SK-N-MC (cell line): ENCODE data around the gene THNSL1.

Source experiments
- DNase-seq: peaks from one replicate; pipeline ENCODE4 v3.0.0-alpha.2; 2011; ENCODE audit warnings: low read depth, low spot score
- H3K27ac ChIP-seq: fragments of 200-600 bp; sonication (generic); 2 replicates; pipeline ENCODE4 v1.5.1; 2016; ENCODE audit warnings: mixed run types
- H3K36me3 ChIP-seq: fragments of 200-600 bp; sonication (generic); 2 replicates; pipeline ENCODE4 v1.6.1; 2017; ENCODE audit warnings: antibody characterized with exemption, low read length, mixed read lengths; ENCODE audit not compliant: insufficient read depth
- H3K4me3 ChIP-seq: fragments of 200-600 bp; sonication (generic); 2 replicates; pipeline ENCODE4 v1.5.1; 2016
- H3K9ac ChIP-seq: fragments of 200-600 bp; sonication (generic); 2 replicates; pipeline ENCODE4 v1.8.0; 2017; ENCODE audit warnings: mixed run types, mixed read lengths; ENCODE audit not compliant: insufficient read length
- H3K9me3 ChIP-seq: fragments of 200-600 bp; sonication (generic); 2 replicates; pipeline ENCODE4 v1.6.1; 2017; ENCODE audit warnings: low read depth, mild to moderate bottlenecking, antibody characterized with exemption, low read length, moderate library complexity, mixed read lengths
- EZH2 ChIP-seq: fragments of 200-600 bp; sonication (generic); IDR thresholded peaks from one replicate; pipeline ENCODE4 v1.6.1; 2017; ENCODE audit warnings: antibody characterized with exemption
- FOXP2 ChIP-seq: optimal IDR thresholded peaks from 2 replicates; pipeline ENCODE3; 2011; ENCODE audit warnings: mild to moderate bottlenecking, moderate library complexity; ENCODE audit not compliant: insufficient read depth; ENCODE audit errors: extremely low read length, control extremely low read depth
- POLR2AphosphoS5 ChIP-seq: IDR thresholded peaks from 2 replicates; pipeline ENCODE4 v1.6.1; 2012; ENCODE audit warnings: mild to moderate bottlenecking, low read depth, low read length, borderline replicate concordance

Gene THNSL1

DNA sequence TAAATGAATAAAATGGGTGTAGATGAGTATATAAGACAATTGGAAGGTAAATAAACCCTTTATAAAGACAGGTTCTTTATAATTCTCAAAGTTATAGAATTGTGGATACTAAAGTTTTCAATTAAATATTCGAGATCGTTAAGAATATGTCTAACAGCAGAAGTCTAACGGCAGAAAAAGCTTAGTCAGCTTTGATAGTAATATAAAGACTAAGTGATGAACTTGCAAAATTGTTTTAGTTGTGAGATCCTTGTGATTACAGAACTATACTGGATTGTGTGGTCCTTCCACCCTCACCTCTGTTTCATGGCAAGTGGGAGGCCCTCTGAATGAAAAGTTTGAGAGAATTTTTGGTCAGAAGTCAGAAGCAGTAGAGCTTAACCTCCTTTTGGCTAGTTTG is 2.3 kb downstream of the THNSL1 start:
- no peaks in the 10 kb centered on the region for H3K36me3 ChIP-seq
- no peak overlapping the region for H3K4me3 ChIP-seq
- no peak overlapping the region for H3K9ac ChIP-seq
- DNase-seq, result no peak
- H3K9me3 ChIP-seq, result no peaks in the 10 kb centered on the region
- TF ChIP-seq EZH2, result no peak
- TF ChIP-seq POLR2AphosphoS5, result no peak
- no peak for TF ChIP-seq FOXP2
- H3K27ac ChIP-seq, result no peak overlapping the region; the same call in 1 of the 2 replicates

DNA sequence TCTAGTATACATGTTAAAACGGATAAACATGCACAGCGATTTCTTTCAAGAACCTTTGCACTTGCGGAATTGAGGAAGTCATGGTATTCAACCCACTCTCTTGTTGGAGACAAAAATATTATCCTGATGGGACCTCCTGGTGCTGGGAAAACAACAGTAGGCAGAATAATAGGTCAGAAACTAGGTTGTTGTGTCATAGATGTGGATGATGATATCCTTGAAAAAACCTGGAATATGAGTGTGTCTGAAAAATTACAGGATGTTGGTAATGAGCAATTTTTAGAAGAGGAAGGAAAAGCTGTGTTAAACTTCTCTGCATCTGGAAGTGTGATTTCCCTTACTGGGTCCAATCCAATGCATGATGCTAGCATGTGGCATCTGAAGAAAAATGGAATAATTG is 6.9 kb downstream of the THNSL1 start:
- H3K4me3 ChIP-seq, result no peak overlapping the region
- H3K9ac ChIP-seq, result no peak overlapping the region
- H3K36me3 ChIP-seq, result no peaks in the 10 kb centered on the region
- no peaks in the 10 kb centered on the region for H3K9me3 ChIP-seq
- TF ChIP-seq EZH2 (no peak), POLR2AphosphoS5 (no peak), FOXP2 (no peak)
- no peak overlapping the region for H3K27ac ChIP-seq
- no peak for DNase-seq

DNA sequence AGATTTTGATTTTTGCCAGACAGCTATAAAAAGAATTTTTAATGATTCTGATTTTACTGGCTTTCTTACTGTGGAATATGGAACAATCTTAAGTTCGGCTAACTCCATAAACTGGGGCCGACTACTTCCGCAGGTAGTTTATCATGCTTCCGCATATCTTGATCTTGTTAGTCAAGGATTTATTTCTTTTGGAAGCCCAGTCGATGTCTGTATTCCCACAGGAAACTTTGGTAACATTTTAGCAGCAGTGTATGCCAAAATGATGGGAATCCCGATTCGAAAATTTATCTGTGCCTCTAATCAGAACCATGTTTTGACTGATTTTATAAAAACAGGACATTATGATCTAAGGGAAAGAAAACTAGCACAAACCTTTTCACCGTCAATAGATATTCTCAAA is 8.1 kb downstream of the THNSL1 start:
- Histone ChIP-seq H3K36me3 (no peaks in the 10 kb centered on the region), H3K4me3 (no peak overlapping the region), H3K9me3 (no peaks in the 10 kb centered on the region), H3K9ac (no peak overlapping the region), H3K27ac (no peak overlapping the region)
- TF ChIP-seq EZH2, result no peak
- TF ChIP-seq FOXP2, result no peak
- no peak for TF ChIP-seq POLR2AphosphoS5
- no peak for DNase-seq

DNA sequence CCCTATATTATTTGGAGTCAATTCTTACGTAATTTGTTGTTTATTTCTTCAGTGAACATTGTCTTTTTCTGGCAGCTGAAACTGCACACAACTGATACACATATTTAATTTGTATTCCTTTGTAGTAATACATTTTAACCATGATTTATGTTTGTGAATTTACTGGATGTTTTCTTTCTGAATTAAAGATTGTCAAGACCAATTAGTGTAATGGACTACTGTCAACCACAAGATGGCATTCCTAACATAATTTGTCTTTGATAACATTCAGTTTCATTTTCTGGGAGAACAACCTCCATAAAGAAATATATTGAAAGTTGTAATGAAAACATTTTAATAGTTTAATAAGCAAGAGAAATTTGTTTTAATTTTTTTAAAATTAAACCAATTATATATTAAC is 10.1 kb downstream of the THNSL1 start:
- Histone ChIP-seq H3K9ac (no peak overlapping the region), H3K36me3 (no peaks in the 10 kb centered on the region), H3K4me3 (no peak overlapping the region), H3K27ac (no peak overlapping the region), H3K9me3 (no peaks in the 10 kb centered on the region)
- no peak for DNase-seq
- no peak for TF ChIP-seq FOXP2
- TF ChIP-seq POLR2AphosphoS5, result no peak
- no peak for TF ChIP-seq EZH2

DNA sequence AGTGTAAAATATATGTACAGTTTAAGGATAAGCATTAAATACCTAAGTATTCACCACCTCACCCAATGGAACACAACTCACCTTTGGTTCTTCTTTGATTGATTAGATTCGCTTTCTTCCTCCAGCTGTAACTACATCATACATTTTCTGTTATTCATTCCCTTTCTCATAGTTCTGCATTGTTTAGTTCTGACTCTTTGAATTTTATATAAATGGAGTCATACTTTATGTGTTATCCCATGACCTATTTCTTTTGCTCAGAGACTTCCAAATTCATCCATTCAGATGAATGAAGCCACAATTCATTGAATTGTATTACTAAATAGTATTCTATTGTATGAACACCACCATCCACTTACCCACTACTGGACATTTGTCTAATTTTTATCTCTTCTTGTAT is 12.3 kb downstream of the THNSL1 start:
- Histone ChIP-seq H3K4me3 (no peak overlapping the region), H3K9ac (no peak overlapping the region), H3K36me3 (no peaks in the 10 kb centered on the region), H3K27ac (no peak overlapping the region), H3K9me3 (no peaks in the 10 kb centered on the region)
- no peak for DNase-seq
- no peak for TF ChIP-seq POLR2AphosphoS5

DNA sequence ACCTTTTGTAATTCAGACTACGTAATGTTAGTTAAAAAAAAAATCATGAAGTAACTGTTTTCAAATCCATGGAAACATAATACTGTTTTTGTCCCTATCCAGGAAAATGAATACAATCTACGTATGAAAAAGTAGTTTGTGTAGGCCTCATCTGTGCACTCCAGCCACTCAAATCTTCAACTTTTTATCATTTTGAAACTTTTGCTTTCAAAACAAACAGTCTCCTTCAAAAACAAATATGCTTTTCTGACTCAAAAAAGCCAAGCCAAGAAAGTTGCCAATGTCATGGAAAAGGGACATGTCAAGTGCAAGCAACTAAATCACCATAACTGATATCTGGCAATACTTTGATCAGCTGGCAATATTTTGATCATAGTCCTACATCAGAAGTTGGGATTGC is 13.1 kb downstream of the THNSL1 start:
- Histone ChIP-seq H3K27ac (no peak overlapping the region), H3K9ac (no peak overlapping the region), H3K4me3 (no peak overlapping the region), H3K36me3 (no peaks in the 10 kb centered on the region), H3K9me3 (no peaks in the 10 kb centered on the region)
- DNase-seq, result no peak
- no peak for TF ChIP-seq EZH2
- TF ChIP-seq POLR2AphosphoS5, result no peak
- no peak for TF ChIP-seq FOXP2

DNA sequence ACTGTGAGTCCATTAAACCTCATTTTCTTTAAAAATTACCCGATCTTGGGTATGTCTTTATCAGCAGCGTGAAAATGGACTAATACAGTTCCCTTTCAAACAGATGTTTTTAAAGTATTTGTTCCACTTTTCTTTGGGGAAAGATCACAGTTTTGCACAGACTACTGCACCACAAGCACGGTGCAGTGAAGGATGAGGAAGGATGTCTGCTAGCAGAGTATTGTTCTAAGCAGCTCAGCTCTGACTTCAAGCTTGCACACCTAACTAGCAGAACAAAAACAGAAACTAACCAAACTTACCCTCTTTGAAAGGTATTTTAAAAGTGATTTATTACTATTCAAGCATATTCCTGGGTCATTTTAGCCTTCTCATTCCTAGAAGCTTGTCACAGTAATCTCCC is 20.0 kb downstream of the THNSL1 start:
- TF ChIP-seq POLR2AphosphoS5 (no peak), FOXP2 (no peak), EZH2 (no peak)
- H3K27ac ChIP-seq, result no peak overlapping the region
- no peaks in the 10 kb centered on the region for H3K9me3 ChIP-seq
- H3K9ac ChIP-seq, result no peak overlapping the region
- H3K4me3 ChIP-seq, result no peak overlapping the region
- no peaks in the 10 kb centered on the region for H3K36me3 ChIP-seq
- DNase-seq, result no peak

DNA sequence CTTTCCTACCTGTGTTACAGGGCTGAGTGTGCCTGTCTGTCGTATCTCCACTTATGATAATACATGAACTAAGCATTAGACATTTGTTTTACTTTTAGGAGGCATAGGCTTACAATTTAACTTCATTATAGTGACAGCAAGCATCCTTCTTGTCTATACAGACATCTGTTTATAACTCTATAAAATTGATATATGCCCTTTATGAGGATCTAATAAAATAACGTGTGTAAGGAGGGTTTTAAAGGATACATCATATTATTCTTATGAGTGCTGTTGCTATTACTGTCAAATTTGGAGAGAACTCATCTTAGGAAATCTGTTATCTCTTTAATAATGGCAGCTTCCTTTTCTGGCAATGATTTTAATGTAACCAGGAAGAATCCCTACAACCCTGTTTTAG is 21.9 kb downstream of the THNSL1 start:
- H3K9ac ChIP-seq, result no peak overlapping the region
- no peaks in the 10 kb centered on the region for H3K36me3 ChIP-seq
- no peak for DNase-seq
- H3K9me3 ChIP-seq, result no peaks in the 10 kb centered on the region
- no peak overlapping the region for H3K4me3 ChIP-seq
- H3K27ac ChIP-seq, result no peak overlapping the region
- TF ChIP-seq EZH2, result no peak

DNA sequence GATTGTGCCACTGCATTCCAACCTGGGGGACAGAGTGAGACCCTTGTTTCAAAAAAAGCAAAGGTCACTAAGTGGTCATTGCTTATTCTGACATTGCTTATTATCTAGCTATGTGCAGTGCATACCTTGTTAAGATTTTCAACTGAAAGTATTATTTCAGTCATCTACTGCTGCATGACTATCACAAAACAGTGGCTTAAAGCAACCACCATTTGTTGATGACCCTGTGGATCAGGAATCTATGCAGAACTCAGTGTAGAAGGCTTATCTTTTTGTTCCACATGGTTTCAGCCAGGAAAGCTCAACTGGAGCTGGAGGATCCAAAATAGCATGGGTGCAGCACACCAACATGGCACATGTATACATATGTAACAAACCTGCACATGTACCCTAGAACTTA is 23.1 kb downstream of the THNSL1 start:
- H3K9me3 ChIP-seq, result no peaks in the 10 kb centered on the region
- no peak overlapping the region for H3K9ac ChIP-seq
- TF ChIP-seq EZH2, result no peak
- no peak for TF ChIP-seq FOXP2
- no peak for TF ChIP-seq POLR2AphosphoS5
- no peaks in the 10 kb centered on the region for H3K36me3 ChIP-seq
- no peak overlapping the region for H3K4me3 ChIP-seq
- no peak for DNase-seq
- no peak overlapping the region for H3K27ac ChIP-seq
